A673 (cell line): ENCODE results near the gene TSGA10.

Experiments used
- CTCF ChIP-seq: fragments of 300-800, 200-600 bp; sonication (generic); conservative IDR thresholded peaks from 2 replicates; pipeline ENCODE4 v1.5.1; 2017; ENCODE audit warnings: low read depth, mild to moderate bottlenecking, antibody characterized with exemption, low read length, moderate library complexity, mixed read lengths
- EZH2 ChIP-seq: fragments of 200-600 bp; sonication (generic); IDR thresholded peaks from 2 replicates; pipeline ENCODE4 v1.6.1; 2017; ENCODE audit warnings: borderline replicate concordance, low read depth, mild to moderate bottlenecking, mixed read lengths, antibody characterized with exemption, low read length; ENCODE audit not compliant: poor library complexity, severe bottlenecking

- TF ChIP-seq CTCF (no peak), EZH2 (no peak)
These were observed 45.5 kb upstream of the TSGA10 start for GRCh38 chr2:99200076-99200800.
